ES-I3 (cell line): ENCODE results near the gene PAN2.
A peak's percentile ranks its signal among the peaks of the same experiment; 100 is the strongest.

Experiments used
- H3K36me3 ChIP-seq: 2 replicates; pipeline ENCODE4 v1.6.1; 2013; ENCODE audit warnings: mild to moderate bottlenecking, low read length, control low read depth, moderate library complexity; ENCODE audit not compliant: insufficient read depth
- H3K4me1 ChIP-seq: 2 replicates; pipeline ENCODE4 v1.6.1; 2013; ENCODE audit warnings: mild to moderate bottlenecking, control low read depth, low read length; ENCODE audit not compliant: insufficient read depth
- H3K9ac ChIP-seq: 2 replicates; pipeline ENCODE4 v1.6.1; 2013; ENCODE audit warnings: low read depth, mild to moderate bottlenecking, low read length, moderate library complexity
- H3K9me3 ChIP-seq: 2 replicates; pipeline ENCODE4 v1.6.1; 2013; ENCODE audit warnings: mild to moderate bottlenecking, low read length, moderate library complexity; ENCODE audit not compliant: control insufficient read depth, insufficient read depth

The PAN2 gene, protein sequence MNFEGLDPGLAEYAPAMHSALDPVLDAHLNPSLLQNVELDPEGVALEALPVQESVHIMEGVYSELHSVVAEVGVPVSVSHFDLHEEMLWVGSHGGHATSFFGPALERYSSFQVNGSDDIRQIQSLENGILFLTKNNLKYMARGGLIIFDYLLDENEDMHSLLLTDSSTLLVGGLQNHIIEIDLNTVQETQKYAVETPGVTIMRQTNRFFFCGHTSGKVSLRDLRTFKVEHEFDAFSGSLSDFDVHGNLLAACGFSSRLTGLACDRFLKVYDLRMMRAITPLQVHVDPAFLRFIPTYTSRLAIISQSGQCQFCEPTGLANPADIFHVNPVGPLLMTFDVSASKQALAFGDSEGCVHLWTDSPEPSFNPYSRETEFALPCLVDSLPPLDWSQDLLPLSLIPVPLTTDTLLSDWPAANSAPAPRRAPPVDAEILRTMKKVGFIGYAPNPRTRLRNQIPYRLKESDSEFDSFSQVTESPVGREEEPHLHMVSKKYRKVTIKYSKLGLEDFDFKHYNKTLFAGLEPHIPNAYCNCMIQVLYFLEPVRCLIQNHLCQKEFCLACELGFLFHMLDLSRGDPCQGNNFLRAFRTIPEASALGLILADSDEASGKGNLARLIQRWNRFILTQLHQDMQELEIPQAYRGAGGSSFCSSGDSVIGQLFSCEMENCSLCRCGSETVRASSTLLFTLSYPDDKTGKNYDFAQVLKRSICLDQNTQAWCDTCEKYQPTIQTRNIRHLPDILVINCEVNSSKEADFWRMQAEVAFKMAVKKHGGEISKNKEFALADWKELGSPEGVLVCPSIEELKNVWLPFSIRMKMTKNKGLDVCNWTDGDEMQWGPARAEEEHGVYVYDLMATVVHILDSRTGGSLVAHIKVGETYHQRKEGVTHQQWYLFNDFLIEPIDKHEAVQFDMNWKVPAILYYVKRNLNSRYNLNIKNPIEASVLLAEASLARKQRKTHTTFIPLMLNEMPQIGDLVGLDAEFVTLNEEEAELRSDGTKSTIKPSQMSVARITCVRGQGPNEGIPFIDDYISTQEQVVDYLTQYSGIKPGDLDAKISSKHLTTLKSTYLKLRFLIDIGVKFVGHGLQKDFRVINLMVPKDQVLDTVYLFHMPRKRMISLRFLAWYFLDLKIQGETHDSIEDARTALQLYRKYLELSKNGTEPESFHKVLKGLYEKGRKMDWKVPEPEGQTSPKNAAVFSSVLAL

DNA sequence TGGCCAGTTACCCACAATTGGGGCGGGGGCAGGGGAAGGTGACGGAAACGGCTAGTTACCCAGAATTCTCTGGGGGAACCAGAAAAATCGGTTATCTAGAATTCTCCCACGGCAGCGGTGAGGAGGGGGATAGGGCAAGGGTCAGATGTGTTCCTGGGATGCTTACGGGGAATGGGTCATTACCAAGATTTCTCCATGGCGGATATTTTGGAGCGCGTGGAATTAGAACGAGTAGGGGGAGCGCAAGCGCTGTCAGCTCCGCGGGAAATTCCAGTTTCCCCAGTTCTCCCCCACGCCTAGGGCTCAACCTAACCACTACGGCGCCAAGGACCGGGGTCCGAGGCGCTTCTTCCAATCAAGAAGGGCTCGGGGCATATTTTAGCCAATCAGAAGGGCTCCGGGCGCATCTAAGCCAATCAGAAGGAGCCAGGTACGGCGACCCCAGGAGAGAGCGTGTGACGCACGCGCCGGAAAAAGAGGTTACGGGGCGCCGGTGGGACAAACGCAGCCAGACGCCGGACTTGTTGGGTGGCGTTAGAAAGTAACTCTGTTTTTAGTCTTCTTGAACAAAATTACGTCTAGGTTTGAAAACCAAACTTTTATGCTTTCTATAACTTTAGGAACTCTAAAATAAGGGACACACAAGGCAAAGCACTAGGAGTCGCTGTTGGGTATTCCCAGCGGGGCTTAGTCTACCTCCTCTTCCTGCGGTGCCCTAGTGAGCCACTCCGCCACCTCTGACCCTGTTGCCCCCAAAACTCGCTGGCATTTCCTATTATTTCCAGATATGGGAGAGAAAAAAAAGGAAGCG lies at the start of gene PAN2:
PAN2 (minus strand) TSS at position 322 of the 811 bp plus-strand sequence. CDS start 906 bp downstream, outside the sequence.
- no peaks in the 10 kb centered on the region for H3K36me3 ChIP-seq
- no peaks in the 10 kb centered on the region for H3K9me3 ChIP-seq
- H3K9ac ChIP-seq, result peak within 1 kb of the TSS; percentile 84
- H3K4me1 ChIP-seq, result peaks cover 21% of the 10 kb centered on the region

DNA sequence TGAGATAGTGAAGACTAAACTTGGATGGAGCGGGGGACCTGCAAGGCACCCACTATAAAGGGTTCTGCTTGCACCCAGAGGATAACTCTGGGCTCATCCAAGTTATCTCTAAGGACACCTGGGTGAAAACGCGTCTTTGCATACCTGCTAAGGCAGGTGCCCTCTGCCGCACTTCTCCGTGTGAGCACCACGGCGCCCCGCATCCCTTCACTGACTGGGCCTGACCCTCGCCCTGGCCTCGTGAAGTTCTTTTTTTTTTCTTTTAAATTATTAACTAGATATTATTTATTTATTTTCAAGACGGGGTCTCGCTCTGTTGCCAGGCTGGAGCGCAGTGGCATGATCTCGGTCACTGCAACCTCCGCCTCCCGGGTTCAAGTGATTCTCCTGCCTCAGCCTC lies 48.8 kb upstream of the PAN2 start:
- Histone ChIP-seq H3K9ac (no peak overlapping the region), H3K4me1 (peaks cover under 1% of the 10 kb centered on the region; the same call in 1 of the 2 replicates), H3K36me3 (peaks cover 2% of the 10 kb centered on the region; the same call in 1 of the 2 replicates), H3K9me3 (no peaks in the 10 kb centered on the region)

DNA sequence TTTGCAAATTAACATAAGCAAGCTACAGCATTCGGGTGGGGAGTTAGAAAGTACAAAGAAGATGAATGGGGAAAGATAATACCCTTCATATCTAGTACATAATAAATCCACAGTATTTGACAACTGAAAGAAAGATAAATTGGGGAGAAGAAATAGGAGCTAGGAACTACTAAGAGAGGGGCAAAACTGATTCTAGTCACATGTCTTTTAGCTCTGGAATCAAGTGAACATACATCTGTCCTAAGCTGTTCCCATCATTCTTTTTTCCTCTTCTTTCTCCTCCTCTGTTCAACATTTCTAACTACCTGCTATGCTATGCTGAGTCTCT lies 44.2 kb upstream of the PAN2 start:
- H3K9ac ChIP-seq, result no peak overlapping the region

DNA sequence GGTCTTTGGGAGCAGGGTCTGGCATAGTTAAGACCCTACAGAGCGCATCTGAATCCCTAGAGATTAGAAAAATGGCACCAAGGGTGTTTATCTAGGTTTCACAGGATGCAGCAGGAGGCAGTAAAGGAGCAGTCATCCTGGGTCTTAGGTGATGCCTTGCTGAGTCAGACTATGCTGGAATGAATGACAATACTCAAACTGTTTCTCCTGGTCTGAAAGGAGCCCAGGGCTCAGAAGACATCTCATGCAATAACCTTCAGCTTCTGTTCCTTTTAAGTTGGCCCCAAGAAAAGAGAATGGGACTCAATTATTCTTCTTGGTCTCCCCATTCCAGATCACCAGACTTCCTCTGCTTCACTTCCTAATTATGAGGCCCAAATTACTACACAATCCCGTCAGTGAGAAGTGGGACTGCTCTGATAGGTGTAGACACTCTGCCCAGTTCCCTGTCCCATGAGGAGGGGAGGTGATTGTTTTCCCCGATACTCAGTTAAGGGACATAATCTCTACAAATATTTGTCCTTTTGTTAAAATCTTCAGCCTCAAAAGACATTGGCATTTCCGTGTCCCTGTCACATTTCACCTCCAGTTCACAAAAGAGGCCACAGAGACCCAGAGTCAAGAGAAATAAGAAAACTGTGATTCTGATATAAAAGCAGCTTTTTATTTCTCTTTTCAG lies 43.6 kb upstream of the PAN2 start:
- H3K9me3 ChIP-seq, result no peaks in the 10 kb centered on the region
- H3K4me1 ChIP-seq, result peaks cover 5% of the 10 kb centered on the region
- no peak overlapping the region for H3K9ac ChIP-seq
- no peaks in the 10 kb centered on the region for H3K36me3 ChIP-seq

More for the DNA sequence above, 44.2 kb upstream of the PAN2 start:
- no peaks in the 10 kb centered on the region for H3K36me3 ChIP-seq
- peaks cover 5% of the 10 kb centered on the region for H3K4me1 ChIP-seq
- no peaks in the 10 kb centered on the region for H3K9me3 ChIP-seq

DNA sequence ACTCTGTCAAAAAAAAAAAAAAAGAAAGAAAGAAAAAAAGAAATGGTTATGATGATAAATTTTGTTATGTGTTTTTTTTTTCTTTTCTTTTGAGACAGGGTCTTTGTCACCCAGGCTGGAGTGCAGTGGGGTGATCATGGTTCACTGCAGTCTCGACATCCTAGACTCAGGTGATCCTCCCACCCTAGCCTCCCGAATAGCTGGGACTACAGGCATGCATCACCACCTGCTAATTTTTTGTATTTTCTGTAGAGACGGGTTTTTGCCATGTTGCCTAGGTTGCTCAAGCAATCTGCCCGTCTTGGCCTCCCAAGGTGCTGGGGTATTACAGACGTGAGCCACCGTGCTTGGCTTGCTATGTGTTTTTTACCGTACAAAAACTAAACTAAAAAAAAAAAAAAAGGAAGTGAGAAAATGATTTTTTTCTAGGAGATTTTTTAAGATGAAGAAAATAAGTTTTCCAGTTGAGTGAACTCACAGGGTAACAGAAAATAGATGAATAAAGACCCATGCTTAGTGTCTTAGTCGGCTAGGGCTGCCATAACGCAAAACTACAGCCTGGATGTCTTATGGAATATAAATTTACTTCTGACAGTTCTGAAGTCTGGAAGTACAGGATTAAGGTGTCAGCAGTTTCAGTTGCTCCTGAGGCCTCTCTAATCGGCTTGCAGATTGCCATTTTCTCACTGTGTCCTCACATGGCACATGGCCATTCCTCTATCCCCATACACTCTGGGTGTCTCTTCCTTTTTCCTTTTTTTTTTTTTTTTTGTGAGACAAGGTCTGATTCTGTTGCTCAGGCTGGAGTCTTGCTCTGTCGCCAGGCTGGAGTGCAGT lies 42.0 kb upstream of the PAN2 start:
- no peaks in the 10 kb centered on the region for H3K9me3 ChIP-seq
- H3K9ac ChIP-seq, result no peak overlapping the region
- peaks cover 5% of the 10 kb centered on the region for H3K4me1 ChIP-seq
- H3K36me3 ChIP-seq, result no peaks in the 10 kb centered on the region

DNA sequence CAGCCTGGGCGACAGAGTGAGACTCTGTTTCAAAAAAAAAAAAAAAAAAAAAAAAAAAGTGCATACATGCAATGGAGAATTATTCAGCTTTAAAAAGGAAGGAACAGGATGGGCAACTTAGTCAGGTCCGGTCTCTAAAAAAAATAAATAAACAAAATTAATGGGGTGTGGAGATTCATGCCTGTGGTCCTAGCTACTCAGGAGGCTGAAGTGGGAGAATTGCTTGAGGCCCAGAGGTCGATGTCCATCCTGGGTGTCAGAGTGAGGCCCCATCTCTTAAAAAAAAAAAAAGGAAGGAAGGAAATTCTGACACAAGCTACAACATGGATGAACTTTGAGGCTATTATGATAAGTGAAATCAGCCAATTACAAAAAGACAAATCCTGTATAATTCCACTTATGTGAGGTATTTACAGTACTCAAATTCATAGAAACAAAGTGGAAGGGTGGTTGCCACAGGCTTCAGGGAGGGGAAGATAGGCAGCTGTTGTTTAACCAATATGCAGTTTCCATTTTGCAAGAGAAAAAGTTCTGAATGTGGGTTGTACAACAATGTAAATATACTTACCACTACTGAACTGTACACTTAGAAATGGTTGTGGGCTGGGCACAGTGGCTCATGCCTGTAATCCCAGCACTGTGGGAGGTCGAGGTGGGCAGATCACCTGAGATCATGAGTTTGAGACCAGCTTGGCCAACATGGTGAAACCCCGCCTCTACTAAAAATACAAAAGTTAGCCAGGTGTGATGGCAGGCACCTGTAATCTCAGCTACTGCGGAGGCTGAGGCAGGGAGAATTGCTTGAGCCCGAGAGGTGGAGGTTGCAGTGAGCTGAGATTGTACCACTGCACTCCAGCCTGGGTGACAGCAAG lies 41.2 kb upstream of the PAN2 start:
- H3K36me3 ChIP-seq, result no peaks in the 10 kb centered on the region
- no peaks in the 10 kb centered on the region for H3K9me3 ChIP-seq
- H3K4me1 ChIP-seq, result peaks cover 5% of the 10 kb centered on the region
- H3K9ac ChIP-seq, result no peak overlapping the region

DNA sequence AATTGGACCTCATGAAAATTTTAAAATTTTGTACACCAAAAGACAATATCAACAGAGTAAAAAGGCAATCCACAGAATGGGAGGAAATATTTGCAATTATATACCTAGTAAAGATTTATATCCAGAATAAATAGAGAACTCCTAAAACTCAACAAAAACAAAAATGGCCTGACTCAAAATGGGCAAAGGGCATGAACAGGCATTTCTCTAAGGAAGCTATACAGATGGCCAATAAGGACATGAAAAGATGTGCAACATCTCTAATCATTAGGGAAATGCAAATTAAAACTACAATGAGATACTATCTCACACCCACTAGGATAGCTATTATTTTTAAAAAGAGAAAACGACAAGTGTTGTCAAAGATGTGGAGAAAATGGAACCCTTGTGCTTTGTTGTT lies 39.7 kb upstream of the PAN2 start:
- Histone ChIP-seq H3K9me3 (no peaks in the 10 kb centered on the region), H3K36me3 (no peaks in the 10 kb centered on the region), H3K4me1 (peaks cover 5% of the 10 kb centered on the region), H3K9ac (no peak overlapping the region)

DNA sequence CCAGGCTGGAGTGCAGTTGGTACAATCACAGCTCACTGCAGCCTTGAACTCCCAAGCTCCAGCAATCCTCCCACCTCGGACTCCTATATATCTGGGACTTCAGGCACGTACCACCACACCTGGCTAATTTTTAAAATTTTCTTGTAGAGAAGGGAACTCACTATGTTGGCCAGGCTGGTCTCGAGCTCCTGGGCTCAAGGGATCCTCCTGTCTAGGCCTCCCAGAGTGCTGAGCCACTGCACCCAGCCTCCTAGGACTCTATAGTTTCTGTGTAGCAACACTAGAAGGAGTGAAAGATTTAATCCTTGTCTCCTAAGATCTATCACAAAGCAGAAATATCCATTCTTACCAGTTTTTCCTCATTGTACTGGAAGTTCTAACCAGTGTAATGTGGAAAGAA lies 33.1 kb upstream of the PAN2 start:
- Histone ChIP-seq H3K36me3 (no peaks in the 10 kb centered on the region), H3K9ac (no peak overlapping the region), H3K9me3 (no peaks in the 10 kb centered on the region), H3K4me1 (no peaks in the 10 kb centered on the region)

DNA sequence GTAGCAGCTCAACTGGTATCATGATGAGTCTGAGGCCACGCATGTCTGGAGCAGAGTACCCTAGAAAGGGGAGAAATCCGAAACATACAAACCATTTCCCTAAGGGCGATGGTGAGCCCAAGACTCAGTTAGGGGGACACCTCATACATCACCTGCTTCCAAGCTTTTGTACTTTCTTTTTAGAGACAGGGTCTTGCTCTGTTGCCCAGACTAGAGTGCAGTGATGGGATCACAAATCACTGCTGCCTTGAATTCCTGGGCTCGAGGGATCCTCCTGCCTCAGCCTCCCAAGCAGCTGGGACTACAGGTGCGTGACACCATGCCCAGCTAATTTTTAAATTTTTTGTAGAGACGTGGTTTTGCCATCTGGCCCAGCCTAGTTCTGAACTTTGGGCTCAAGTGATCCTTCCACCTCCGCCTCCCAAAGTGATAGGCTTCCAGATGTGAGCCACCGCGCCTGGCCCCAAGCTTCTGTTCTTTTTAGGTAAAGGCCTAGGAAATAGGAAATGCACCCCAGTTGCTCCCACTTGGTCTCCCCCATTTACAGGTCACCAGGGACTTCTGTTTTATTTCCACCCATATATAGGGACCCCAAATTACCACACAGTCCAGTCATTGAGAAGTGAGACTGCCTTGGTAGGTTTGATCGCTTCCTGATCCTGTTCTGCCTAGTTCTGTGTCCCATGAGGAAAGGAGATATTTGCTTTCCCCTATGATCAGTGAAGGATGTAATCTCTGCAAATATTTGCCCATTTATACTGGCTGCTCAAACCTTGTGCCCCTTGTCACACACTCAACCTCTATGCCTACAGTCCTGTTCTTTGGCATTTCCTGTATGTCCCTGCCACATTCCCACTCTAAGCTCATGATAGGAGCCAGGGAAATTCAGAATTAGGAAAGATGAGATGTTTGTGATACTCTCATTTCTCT lies 28.6 kb upstream of the PAN2 start, which contains the start of gene APOF:
APOF (minus strand) TSS at position 728 of the 930 bp plus-strand sequence; CDS start at position 616, 112 bp downstream.
- H3K9me3 ChIP-seq, result no peaks in the 10 kb centered on the region
- H3K4me1 ChIP-seq, result no peaks in the 10 kb centered on the region
- no peaks in the 10 kb centered on the region for H3K36me3 ChIP-seq
- no peak within 1 kb of the TSS for H3K9ac ChIP-seq

DNA sequence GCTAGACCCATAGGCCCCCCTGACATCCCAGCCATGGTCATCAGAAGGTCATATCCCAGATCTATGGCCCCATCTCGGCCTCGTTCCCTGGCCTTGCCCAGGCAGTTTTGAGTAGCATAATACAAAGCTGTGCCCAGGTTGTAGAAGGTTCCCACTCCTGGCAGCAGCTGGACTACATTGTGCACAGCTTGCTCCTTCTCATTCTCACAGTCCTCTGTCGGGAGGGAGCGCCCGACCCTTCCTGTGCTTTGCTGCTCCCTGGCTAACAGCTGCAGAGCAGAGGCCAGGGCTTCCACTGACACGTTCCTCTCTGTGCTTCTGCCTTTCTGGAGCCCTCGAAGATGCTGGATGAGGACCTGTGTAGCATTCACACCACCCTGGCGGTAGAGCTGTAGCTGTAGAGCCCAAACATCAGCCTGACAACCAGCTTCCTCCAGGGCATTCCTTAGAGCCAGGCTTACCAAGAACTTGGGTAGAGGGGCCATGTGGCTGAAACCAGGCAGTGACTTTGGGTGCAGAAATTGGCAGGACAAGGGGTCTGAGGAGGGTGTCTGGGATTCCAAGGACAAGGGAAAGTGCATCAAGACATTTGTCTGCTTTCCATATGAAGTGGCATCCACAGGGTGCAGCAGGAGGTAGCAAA lies 27.8 kb upstream of the PAN2 start:
- Histone ChIP-seq H3K4me1 (no peaks in the 10 kb centered on the region), H3K9me3 (no peaks in the 10 kb centered on the region), H3K36me3 (0 out of 2 replicates have a peak, but pooled peaks cover 3% of the 10 kb centered on the region), H3K9ac (no peak overlapping the region)
